GM19328 (cell line): ENCODE data around the gene USH1C.

Source experiments
- ATAC-seq: cut with Tn5 transposase; IDR thresholded peaks from one replicate; pipeline ENCODE4 v1.9.1; 2021; ENCODE audit warnings: mild to moderate bottlenecking, moderate library complexity; ENCODE audit not compliant: unreplicated experiment

The USH1C gene

DNA sequence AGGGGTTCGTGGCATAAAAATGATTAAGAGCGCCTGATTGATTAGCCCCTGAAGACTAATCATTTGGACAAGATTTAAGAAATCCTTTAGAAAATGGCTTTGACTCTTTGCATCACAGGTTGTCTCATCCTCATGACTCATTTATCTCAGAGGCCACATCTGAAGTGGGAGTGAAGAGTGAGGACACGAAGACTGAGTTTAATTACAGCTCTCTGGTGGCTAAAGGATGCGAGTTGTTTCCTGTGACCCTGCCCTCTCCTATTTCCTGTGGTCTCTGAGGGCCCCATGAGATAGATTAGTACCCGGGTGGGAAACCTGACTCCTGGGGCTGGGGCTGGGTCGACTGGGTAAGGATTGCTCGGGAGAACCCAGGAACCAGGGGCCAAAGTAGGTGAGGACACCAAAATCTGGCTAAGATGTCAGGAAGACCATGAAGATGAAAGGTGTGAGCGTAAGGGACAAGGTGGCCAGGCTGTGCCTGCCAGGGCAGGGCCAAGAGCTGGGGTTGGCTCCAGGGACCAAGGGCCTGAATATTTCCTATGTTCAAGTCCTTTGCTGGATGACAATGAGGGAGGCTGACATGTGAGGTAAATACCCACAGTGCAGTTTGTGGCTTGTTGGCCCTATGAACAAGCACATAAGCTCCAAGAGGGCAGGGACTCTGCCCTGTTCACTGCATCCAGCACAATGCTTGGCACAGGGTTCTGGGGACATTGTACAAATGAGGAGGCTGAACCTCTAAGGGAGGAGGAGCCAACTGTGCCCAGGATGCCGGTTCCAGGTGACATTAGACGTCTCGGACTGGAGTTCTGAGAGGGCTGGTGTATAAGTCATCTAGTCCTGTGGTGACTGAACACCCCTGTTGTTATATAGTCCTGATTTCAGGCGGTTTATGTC is 6.5 kb upstream of the USH1C start:
- ATAC-seq: no peak

GRCh38 chr11:17548444-17548843 is 4.2 kb upstream of the USH1C start:
- ATAC-seq: no peak

DNA sequence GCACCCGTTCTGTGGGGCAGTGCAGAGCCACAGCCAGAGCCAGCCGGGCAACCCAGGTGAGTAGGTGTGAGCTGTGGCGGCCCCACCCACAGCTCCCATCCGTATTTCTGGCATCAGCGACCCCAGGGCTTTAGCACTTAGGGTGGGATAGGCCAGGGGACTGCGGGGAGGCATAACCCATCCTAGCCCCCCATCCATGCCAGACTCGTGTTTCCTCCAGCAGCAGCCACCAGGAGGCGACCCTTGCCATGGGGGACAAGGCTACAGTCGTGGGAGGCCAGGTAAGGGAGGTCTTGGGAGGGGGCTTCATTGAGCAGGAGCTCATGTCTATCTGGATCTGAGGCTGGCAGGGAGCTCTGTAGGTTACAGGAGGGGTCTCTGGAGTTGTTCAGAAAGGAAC is 3.7 kb upstream of the USH1C start:
- no peak for ATAC-seq

DNA sequence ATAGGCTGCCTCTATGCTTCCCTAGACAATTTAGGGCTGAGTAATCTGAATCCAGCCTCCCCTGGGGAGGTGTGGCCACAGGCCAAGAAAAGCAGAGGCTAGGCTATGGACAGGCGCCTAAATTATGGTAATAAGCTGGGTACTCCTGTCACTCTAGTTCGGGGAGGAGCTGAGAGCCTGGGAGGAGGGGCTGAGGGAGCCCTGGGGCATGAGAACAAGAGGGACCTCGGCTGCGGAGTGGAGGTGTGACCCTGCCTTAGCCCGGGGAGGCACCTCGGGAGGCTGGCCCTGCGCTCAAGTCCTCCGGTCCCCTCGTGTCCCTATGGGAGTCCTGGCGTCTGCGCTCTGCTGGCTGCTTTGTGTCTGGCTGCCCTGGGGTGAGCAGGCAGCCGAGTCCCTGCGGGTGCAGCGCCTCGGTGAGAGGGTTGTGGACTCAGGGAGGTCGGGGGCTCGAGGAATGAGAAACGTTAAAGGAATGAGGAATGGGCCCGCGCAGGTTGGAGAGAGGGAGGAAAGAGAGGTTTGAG is 2.9 kb upstream of the USH1C start, which contains the start of gene OTOG:
OTOG (plus strand) TSS at position 209 of the 527 bp plus-strand sequence; CDS start at position 323, 114 bp downstream.
- no peak for ATAC-seq

- ATAC-seq: no peak
These were observed 2.0 kb upstream of the USH1C start for GRCh38 chr11:17546240-17546639.

DNA sequence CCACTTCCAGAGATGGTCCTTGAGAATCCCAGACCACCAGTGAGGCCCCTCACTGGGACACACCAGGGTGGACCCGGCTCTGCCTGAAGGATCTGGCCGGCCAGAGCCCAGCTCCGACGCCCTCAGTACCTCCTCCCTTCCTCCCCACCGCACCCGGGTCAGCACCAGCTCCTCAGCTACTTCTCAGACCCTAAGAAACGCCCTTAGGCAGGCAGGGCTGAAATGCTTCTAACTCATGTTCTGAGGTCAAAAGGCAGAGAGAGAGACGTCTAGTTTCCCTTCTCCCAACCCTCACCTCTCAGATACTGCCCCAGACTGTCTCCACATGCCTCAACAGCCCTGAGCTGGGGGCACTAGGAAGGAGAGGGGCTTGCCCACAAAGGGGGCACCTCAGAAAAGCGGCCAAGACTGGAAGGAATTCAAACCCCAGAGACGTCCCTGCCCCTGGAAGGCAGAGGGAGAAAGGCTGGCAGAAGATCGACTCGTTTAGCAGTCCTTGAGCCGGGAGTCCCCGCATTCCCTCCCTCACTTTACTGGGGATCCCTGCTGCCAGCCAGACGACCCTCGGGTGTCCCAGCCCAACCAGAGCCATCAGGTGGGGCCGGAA is 539 bp downstream of the USH1C start:
- ATAC-seq: no peak

DNA sequence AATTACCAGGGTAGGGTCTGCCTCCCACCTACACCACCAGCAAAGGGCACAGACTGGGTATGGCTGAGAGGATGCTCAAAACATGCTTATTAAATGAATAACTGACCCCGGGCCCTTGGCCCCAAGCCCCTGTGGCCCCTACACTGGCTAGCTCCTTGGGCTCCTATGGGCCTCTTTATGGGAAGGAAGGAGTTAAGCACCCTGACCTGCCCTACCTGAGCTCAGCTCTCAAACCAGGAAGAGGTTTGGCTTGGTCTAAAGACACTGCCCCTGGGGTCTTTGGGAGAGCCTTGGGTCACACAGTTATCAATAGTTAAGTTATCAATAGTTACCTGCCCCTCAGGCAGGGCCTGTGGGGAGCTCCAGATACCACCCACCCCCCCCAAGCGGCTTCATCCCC is 1.2 kb downstream of the USH1C start:
- ATAC-seq: no peak

DNA sequence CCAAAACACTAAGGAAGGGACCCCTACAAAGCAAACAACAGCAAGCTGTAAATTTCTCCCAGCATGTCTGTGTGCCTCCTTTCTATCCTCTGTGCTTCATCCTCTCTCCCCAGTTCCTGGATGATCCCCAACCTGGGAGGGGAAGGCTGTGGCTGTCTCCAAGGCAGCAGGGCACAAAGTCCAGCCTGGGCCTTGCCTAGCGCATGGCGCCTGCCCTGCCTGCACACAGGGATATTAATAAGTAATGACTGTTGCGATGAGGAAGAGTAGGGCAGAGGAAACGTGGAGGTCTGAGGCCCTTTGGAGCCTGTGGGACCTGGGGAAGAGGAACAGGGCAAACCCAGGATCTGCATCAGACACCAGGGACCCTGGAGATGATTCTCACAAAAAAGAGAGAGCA is 2.0 kb downstream of the USH1C start:
- no peak for ATAC-seq

DNA sequence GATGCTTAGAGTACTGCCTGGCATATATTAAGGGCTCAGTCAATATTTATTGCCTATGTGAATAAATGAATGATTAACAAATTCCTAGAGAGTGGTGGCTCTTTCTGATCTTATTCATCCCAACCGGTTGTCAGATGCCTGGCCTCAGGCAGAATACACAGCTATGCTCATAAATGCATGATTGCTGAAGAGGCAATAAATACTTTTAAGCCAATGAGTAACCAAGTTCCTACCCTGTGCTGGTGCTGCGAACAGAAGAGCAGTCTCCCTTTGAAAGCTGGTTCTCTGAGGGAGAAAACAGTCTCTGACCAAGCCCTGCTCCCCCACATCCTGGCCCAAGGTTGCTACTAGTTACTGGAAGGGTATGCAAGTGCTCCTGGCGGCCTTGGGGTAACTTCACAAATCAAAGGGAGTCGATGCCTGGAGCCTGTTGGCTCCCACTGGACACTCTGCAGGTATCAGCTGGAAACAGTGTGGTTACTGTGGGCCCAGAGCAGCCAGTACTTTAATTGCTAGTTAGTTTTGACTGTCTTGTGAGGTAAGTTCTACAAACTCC is 2.8 kb downstream of the USH1C start:
- ATAC-seq: no peak

- ATAC-seq: no peak
These were observed 3.4 kb downstream of the USH1C start for GRCh38 chr11:17540807-17541206.

GRCh38 chr11:17538731-17539130 is 5.5 kb downstream of the USH1C start:
- no peak for ATAC-seq

DNA sequence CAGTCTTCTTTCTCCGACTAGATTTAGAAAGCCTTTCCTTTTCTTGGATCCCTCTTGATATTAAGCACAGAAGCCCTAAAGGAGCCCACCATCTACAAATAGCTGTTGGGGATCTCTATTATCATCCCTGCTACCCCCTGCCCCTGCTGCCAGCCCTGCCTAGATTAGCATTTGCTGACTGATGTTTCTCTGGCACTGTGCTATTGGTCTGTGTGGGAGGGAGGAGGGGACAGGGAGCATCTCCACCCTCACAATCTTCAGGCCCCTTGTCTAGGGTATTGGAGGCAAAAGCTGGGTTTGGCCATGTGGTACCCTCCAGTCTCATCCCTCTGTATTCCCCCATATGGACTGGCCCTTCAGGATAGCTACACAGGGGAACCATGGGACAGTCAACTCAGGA is 6.2 kb downstream of the USH1C start:
- no peak for ATAC-seq

DNA sequence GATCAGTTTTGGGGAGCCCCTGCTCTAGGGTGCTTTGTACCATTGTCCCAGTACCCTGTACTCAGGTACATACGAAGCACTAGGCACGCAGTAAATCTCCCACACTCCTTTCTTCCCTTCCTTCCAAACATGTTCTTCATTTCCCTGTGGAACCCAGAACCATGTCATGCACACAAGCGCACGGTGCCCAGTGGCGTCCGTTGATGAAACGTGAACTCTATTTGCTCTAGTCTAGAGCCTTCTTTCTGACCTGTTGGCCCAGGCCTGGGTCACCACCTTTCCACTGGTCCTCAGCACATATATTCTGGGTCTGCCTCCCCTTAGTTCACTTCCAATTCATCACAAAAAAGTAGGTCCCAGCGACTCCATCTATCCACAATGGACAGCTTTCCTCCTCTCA is 7.0 kb downstream of the USH1C start:
- ATAC-seq: no peak

- no peak for ATAC-seq
These were observed 8.7 kb downstream of the USH1C start for GRCh38 chr11:17535488-17535887.

DNA sequence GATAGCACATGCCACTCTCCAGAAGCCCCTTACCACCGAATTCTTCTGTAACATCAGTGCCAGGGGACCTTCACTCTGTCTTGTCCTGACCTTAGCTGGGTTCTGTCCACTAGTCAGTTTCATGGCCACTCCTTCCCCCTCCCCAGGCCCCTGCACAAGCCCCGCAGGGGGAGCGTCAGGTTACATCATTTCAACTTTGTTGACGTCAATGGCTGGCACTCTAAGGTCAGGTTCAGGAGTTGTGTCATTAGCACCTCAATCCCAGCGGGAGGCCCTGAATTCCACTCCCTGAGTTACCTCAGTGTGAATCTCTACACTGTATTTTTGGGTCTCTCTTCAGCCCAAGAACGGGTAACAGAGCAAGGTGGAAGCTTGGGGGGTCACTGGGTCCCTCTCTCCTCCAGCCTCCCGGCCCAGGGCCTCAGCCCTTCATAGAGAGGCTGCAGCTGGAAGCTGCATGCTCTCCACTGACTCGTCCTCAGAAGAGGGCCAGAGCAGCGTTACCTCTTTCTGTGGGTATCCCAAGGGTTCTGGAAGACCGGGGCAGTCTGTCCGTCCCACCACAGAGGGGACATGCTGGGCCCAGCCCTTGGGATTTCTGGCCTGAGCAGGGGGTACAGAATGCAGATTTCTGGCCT is 10.3 kb downstream of the USH1C start:
- no peak for ATAC-seq

DNA sequence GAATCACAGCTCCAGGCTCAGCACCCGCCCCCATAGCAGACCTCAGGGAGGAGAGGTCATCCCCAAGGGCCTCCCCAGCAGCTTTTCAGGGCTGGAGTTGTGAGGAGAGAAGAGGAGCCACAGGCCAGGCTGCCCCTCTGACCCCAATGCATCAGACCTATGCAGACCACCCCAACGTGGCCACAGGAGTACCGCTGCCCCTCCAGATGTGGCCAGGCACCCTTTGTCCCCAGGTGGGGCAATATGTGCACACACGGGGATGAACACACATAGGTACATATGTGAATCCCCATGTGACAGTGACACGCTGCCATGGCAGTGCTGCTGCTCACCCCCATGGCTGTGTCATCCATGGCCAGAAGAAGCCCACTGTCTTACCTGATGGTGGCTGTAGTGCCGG is 10.9 kb downstream of the USH1C start:
- ATAC-seq: no peak

- no peak for ATAC-seq
These were observed 11.4 kb downstream of the USH1C start for GRCh38 chr11:17532784-17533183.

- no peak for ATAC-seq
These were observed 12.5 kb downstream of the USH1C start for GRCh38 chr11:17531636-17532113.

DNA sequence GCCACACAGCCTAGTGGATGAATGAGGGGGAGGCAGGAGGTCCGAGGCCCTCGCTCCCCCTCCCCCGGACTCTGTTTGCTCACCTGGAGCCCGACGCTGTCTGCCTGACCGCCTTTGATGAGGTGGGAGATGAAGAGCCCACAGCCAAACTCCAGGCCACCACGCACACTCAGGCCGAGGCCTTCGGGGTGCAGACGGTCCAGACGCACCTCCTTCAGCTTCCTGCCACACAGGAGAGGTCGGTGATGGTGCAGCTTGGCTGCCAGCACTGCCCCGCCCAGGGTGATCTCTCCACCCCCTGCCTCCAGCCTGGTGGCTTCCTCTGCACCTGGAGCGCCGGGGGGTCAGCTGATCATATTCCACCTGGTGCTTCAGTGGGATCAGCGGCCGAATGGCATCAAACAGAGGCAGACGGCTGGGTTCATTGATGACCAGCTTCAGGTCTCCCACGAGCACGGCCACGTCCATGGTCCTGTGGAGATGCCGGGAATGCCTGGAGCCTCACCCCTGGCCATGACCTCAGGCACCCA is 13.1 kb downstream of the USH1C start:
- ATAC-seq: no peak

DNA sequence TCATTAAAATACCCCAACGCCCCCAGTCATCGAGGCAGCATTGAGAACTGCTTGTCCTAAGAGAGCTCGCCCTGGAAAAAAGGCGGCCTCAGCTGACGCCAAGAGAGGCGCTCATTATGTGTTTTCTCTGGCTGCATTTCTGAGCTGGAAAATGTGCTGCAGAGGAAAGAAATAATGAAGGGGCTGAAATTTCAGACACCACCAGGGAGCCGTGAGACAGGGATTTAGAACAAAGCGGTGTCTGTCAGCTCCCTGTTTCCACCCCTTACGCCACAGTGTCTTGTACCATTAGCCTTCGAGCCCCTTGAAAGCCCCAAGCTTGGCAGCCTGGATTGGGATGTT is 14.4 kb downstream of the USH1C start:
- no peak for ATAC-seq
